ENCODE results near the gene EIF4ENIF1.
"Not testable (repeated sequence)": the region's sequence is repeated elsewhere in the genome, so short reads cannot be mapped to it uniquely, and the experiment has no call there.

The EIF4ENIF1 gene

GRCh38 chr22:31491218-31491962 lies 1.7 kb upstream of the EIF4ENIF1 start:
- no peak for DNase-seq

GRCh38 chr22:31490496-31490925 lies 869 bp upstream of the EIF4ENIF1 start:
- peak; percentile 41 for DNase-seq

GRCh38 chr22:31488988-31489617 lies 539 bp downstream of the EIF4ENIF1 start:
- DNase-seq: no peak

- no peak for DNase-seq
Measured at GRCh38 chr22:31488346-31488883, 1.2 kb downstream of the EIF4ENIF1 start.

- no peak for DNase-seq
Measured at GRCh38 chr22:31486951-31487350, 2.7 kb downstream of the EIF4ENIF1 start.

- DNase-seq: not testable (repeated sequence)
Measured at GRCh38 chr22:31486369-31486768, 3.3 kb downstream of the EIF4ENIF1 start.

GRCh38 chr22:31482470-31482869 lies 7.2 kb downstream of the EIF4ENIF1 start:
- DNase-seq: not testable (repeated sequence)

GRCh38 chr22:31481129-31481528 lies 8.5 kb downstream of the EIF4ENIF1 start:
- no peak for DNase-seq

GRCh38 chr22:31477329-31477728 lies 12.3 kb downstream of the EIF4ENIF1 start:
- no peak for DNase-seq

GRCh38 chr22:31475800-31476199 lies 13.8 kb downstream of the EIF4ENIF1 start:
- no peak for DNase-seq

- no peak for DNase-seq
Measured at GRCh38 chr22:31474743-31475142, 14.9 kb downstream of the EIF4ENIF1 start.

GRCh38 chr22:31465307-31465706 lies 24.3 kb downstream of the EIF4ENIF1 start:
- no peak for DNase-seq

GRCh38 chr22:31461699-31462098 lies 27.9 kb downstream of the EIF4ENIF1 start:
- DNase-seq: no peak

- no peak for DNase-seq
Measured at GRCh38 chr22:31451709-31452571, 37.7 kb downstream of the EIF4ENIF1 start.

GRCh38 chr22:31449506-31449905 lies 40.1 kb downstream of the EIF4ENIF1 start:
- no peak for DNase-seq

- DNase-seq: no peak
Measured at GRCh38 chr22:31448382-31448781, 41.3 kb downstream of the EIF4ENIF1 start.

- DNase-seq: no peak
Measured at GRCh38 chr22:31447337-31447736, 42.3 kb downstream of the EIF4ENIF1 start.

GRCh38 chr22:31446767-31447166 lies 42.9 kb downstream of the EIF4ENIF1 start:
- DNase-seq: no peak

GRCh38 chr22:31446208-31446607 lies 43.4 kb downstream of the EIF4ENIF1 start:
- no peak for DNase-seq

GRCh38 chr22:31445642-31446041 lies 44.0 kb downstream of the EIF4ENIF1 start:
- DNase-seq: no peak

GRCh38 chr22:31443516-31443915 lies 46.1 kb downstream of the EIF4ENIF1 start:
- DNase-seq: no peak

GRCh38 chr22:31442768-31443489 lies 46.7 kb downstream of the EIF4ENIF1 start:
- no peak for DNase-seq
